ENCODE data around the gene CENPM.
A peak's percentile ranks its signal among the peaks of the same experiment; 100 is the strongest.
"Not testable (repeated sequence)": the region's sequence is repeated elsewhere in the genome, so short reads cannot be mapped to it uniquely, and the experiment has no call there.

Gene CENPM

GRCh38 chr22:41966225-41966606, 19.3 kb upstream of the CENPM start:
- DNase-seq: no peak

- DNase-seq: no peak
These were observed 17.1 kb upstream of the CENPM start for GRCh38 chr22:41964112-41964491.

GRCh38 chr22:41963453-41964111, 16.6 kb upstream of the CENPM start:
- DNase-seq: no peak

- DNase-seq: no peak
These were observed 11.1 kb upstream of the CENPM start for GRCh38 chr22:41957941-41958556.

GRCh38 chr22:41952713-41953112, 5.8 kb upstream of the CENPM start:
- DNase-seq: no peak

- peak; percentile 53 for DNase-seq
These were observed 5.0 kb upstream of the CENPM start, which contains the start of gene SMIM45 for GRCh38 chr22:41951898-41952474. TSS of gene SMIM45 (plus strand) at chr22:41952150.

GRCh38 chr22:41949297-41949965, 2.5 kb upstream of the CENPM start:
- DNase-seq: no peak

- not testable (repeated sequence) for DNase-seq
These were observed 2.0 kb upstream of the CENPM start for GRCh38 chr22:41948928-41949296.

- DNase-seq: no peak
These were observed 1.2 kb upstream of the CENPM start for GRCh38 chr22:41948142-41948541.

- no peak for DNase-seq
These were observed 600 bp upstream of the CENPM start for GRCh38 chr22:41947424-41948080.

GRCh38 chr22:41943661-41944209, 3.2 kb downstream of the CENPM start:
- DNase-seq: no peak

GRCh38 chr22:41940832-41941765, 5.9 kb downstream of the CENPM start:
- DNase-seq: peak; percentile 87

GRCh38 chr22:41939981-41940831, 6.7 kb downstream of the CENPM start:
- peak; percentile 51 for DNase-seq

- peak; percentile 0 for DNase-seq
These were observed 10.1 kb downstream of the CENPM start for GRCh38 chr22:41936894-41937169.

- DNase-seq: no peak
These were observed 11.4 kb downstream of the CENPM start for GRCh38 chr22:41935509-41935908.

GRCh38 chr22:41935015-41935351, 12.0 kb downstream of the CENPM start:
- DNase-seq: no peak

GRCh38 chr22:41934284-41935014, 12.5 kb downstream of the CENPM start:
- DNase-seq: no peak

GRCh38 chr22:41933411-41934177, 13.4 kb downstream of the CENPM start:
- peak; percentile 6 for DNase-seq

- DNase-seq: no peak
These were observed 14.6 kb downstream of the CENPM start for GRCh38 chr22:41932353-41932752.
